Kidney capillary endothelial cell (primary cell): ENCODE results near the gene SLC13A4.
A peak's percentile ranks its signal among the peaks of the same experiment; 100 is the strongest.
"Not testable (repeated sequence)": the region's sequence is repeated elsewhere in the genome, so short reads cannot be mapped to it uniquely, and the experiment has no call there.

Experiments
- DNase-seq: peaks from one replicate; pipeline ENCODE4 v3.0.0-alpha.2; 2018; ENCODE audit warnings: low spot score

SLC13A4 gene

GRCh38 chr7:135718219-135718618 lies 9.8 kb downstream of the SLC13A4 start:
- DNase-seq: no peak

- DNase-seq: no peak
Measured at GRCh38 chr7:135717693-135718092, 10.3 kb downstream of the SLC13A4 start.

GRCh38 chr7:135716677-135717238 lies 11.2 kb downstream of the SLC13A4 start:
- no peak for DNase-seq

GRCh38 chr7:135715673-135716072 lies 12.3 kb downstream of the SLC13A4 start:
- no peak for DNase-seq

GRCh38 chr7:135715055-135715522 lies 12.9 kb downstream of the SLC13A4 start:
- no peak for DNase-seq

- no peak for DNase-seq
Measured at GRCh38 chr7:135714534-135715009, 13.4 kb downstream of the SLC13A4 start.

- DNase-seq: no peak
Measured at GRCh38 chr7:135713836-135714470, 14.0 kb downstream of the SLC13A4 start.

GRCh38 chr7:135712796-135713195 lies 15.2 kb downstream of the SLC13A4 start:
- peak; percentile 21 for DNase-seq

GRCh38 chr7:135712182-135712782 lies 15.7 kb downstream of the SLC13A4 start:
- DNase-seq: no peak

- no peak for DNase-seq
Measured at GRCh38 chr7:135711139-135711469, 16.9 kb downstream of the SLC13A4 start.

GRCh38 chr7:135710417-135711138 lies 17.4 kb downstream of the SLC13A4 start:
- no peak for DNase-seq

GRCh38 chr7:135709508-135709907 lies 18.5 kb downstream of the SLC13A4 start:
- DNase-seq: no peak

GRCh38 chr7:135708041-135708440 lies 19.9 kb downstream of the SLC13A4 start:
- DNase-seq: no peak

GRCh38 chr7:135707570-135707966 lies 20.4 kb downstream of the SLC13A4 start:
- no peak for DNase-seq

GRCh38 chr7:135706858-135707569 lies 21.0 kb downstream of the SLC13A4 start:
- DNase-seq: no peak

- no peak for DNase-seq
Measured at GRCh38 chr7:135706038-135706742, 21.8 kb downstream of the SLC13A4 start.

GRCh38 chr7:135704698-135705097 lies 23.3 kb downstream of the SLC13A4 start:
- DNase-seq: no peak

GRCh38 chr7:135704074-135704473 lies 23.9 kb downstream of the SLC13A4 start:
- no peak for DNase-seq

- DNase-seq: no peak
Measured at GRCh38 chr7:135697276-135698049, 30.5 kb downstream of the SLC13A4 start.

- no peak for DNase-seq
Measured at GRCh38 chr7:135693558-135693957, 34.4 kb downstream of the SLC13A4 start.

GRCh38 chr7:135692606-135693005 lies 35.4 kb downstream of the SLC13A4 start:
- DNase-seq: not testable (repeated sequence)
